ENCODE results near the gene SSRP1. TPM values are rescaled to one million over a fixed set of nuclear protein-coding genes. Genes with fewer than 3 reads are reported as not detected.
A peak's percentile ranks its signal among the peaks of the same experiment; 100 is the strongest.
"Not testable (repeated sequence)": the region's sequence is repeated elsewhere in the genome, so short reads cannot be mapped to it uniquely, and the experiment has no call there.

SSRP1 gene
- 38.4 TPM for total RNA-seq
- long read RNA-seq, transcript SSRP1-201 (17 exons, 2,819 nt), result major isoform, 24 of 49 reads
- long read RNA-seq, partial matches to known transcripts, result 24 of 49 reads
- long read RNA-seq, other reads (novel, unspliced or antisense), result 1 of 49 reads

- peak; percentile 98 for ATAC-seq
- intact Hi-C loops (cut with micrococcal nuclease), result no loop called here
- peak; percentile 94 for DNase-seq
Observed at GRCh38 chr11:57335343-57336110, at the start of gene SSRP1. SSRP1 (minus strand) TSS chr11:57335892; CDS start chr11:57335121, 771 bp downstream.

- DNase-seq, result no peak
- no peak for ATAC-seq
- intact Hi-C loops (cut with micrococcal nuclease), result no loop called here
Observed at GRCh38 chr11:57380975-57381374, 45.3 kb upstream of the SSRP1 start, which contains the start of gene PRG3. PRG3 (minus strand) TSS chr11:57381150; CDS start chr11:57380708, 442 bp downstream.

GRCh38 chr11:57379732-57380131 is 44.0 kb upstream of the SSRP1 start:
- intact Hi-C loops (cut with micrococcal nuclease), result no loop called here
- DNase-seq (no peak), ATAC-seq (no peak)

- DNase-seq (no peak), ATAC-seq (no peak)
- intact Hi-C loops (cut with micrococcal nuclease), result no loop called here
Observed at GRCh38 chr11:57378186-57378585, 42.5 kb upstream of the SSRP1 start.

- ATAC-seq, result no peak
Observed at GRCh38 chr11:57377107-57377506, 41.4 kb upstream of the SSRP1 start.

GRCh38 chr11:57376095-57377090 is 40.7 kb upstream of the SSRP1 start:
- ATAC-seq (no peak), DNase-seq (no peak)
- intact Hi-C loops (cut with micrococcal nuclease), result no loop called here

More at GRCh38 chr11:57377107-57377506, 41.4 kb upstream of the SSRP1 start:
- intact Hi-C loops (cut with micrococcal nuclease), result no loop called here
- no peak for DNase-seq

GRCh38 chr11:57375490-57375889 is 39.8 kb upstream of the SSRP1 start:
- intact Hi-C loops (cut with micrococcal nuclease), result no loop called here

GRCh38 chr11:57374966-57375365 is 39.3 kb upstream of the SSRP1 start:
- intact Hi-C loops (cut with micrococcal nuclease), result no loop called here
- DNase-seq, result no peak
- ATAC-seq, result no peak

More at GRCh38 chr11:57375490-57375889, 39.8 kb upstream of the SSRP1 start:
- DNase-seq (no peak), ATAC-seq (no peak)

- intact Hi-C loops (cut with micrococcal nuclease), result no loop called here
- DNase-seq (no peak), ATAC-seq (peak; percentile 65)
Observed at GRCh38 chr11:57373146-57373545, 37.5 kb upstream of the SSRP1 start.

GRCh38 chr11:57370941-57371340 is 35.2 kb upstream of the SSRP1 start:
- intact Hi-C loops (cut with micrococcal nuclease), result no loop called here
- DNase-seq (no peak), ATAC-seq (no peak)

- intact Hi-C loops (cut with micrococcal nuclease), result no loop called here
- ATAC-seq (no peak), DNase-seq (no peak)
Observed at GRCh38 chr11:57370251-57370650, 34.6 kb upstream of the SSRP1 start.

- ATAC-seq, result no peak
Observed at GRCh38 chr11:57368845-57369232, 33.1 kb upstream of the SSRP1 start.

GRCh38 chr11:57368106-57368844 is 32.6 kb upstream of the SSRP1 start:
- no peak for ATAC-seq
- DNase-seq, result no peak
- intact Hi-C loops (cut with micrococcal nuclease), result loop anchor here (10.0 kb wide), 1 partner anchor 67 kb away; no protein-coding TSS in a partner anchor

More at GRCh38 chr11:57368845-57369232, 33.1 kb upstream of the SSRP1 start:
- no peak for DNase-seq
- intact Hi-C loops (cut with micrococcal nuclease), result loop anchor here (10.0 kb wide), 1 partner anchor 66 kb away; no protein-coding TSS in a partner anchor

GRCh38 chr11:57364851-57365660 is 29.4 kb upstream of the SSRP1 start:
- DNase-seq (no peak), ATAC-seq (no peak)
- intact Hi-C loops (cut with micrococcal nuclease), result loop anchor here (10.0 kb wide), 1 partner anchor 70 kb away; no protein-coding TSS in a partner anchor

GRCh38 chr11:57363131-57364080 is 27.7 kb upstream of the SSRP1 start:
- ATAC-seq (no peak), DNase-seq (no peak)
- intact Hi-C loops (cut with micrococcal nuclease), result loop anchor here (10.0 kb wide), 1 partner anchor 71 kb away; no protein-coding TSS in a partner anchor

GRCh38 chr11:57361926-57362325 is 26.2 kb upstream of the SSRP1 start:
- intact Hi-C loops (cut with micrococcal nuclease), result loop anchor here (10.0 kb wide), 1 partner anchor 73 kb away; no protein-coding TSS in a partner anchor
- ATAC-seq, result no peak

GRCh38 chr11:57361420-57361819 is 25.7 kb upstream of the SSRP1 start:
- intact Hi-C loops (cut with micrococcal nuclease), result loop anchor here (10.0 kb wide), 1 partner anchor 73 kb away; no protein-coding TSS in a partner anchor
- DNase-seq, ATAC-seq: not testable (repeated sequence)

More at GRCh38 chr11:57361926-57362325, 26.2 kb upstream of the SSRP1 start:
- DNase-seq, result no peak
